ENCODE data around the gene SARNP.

DNA sequence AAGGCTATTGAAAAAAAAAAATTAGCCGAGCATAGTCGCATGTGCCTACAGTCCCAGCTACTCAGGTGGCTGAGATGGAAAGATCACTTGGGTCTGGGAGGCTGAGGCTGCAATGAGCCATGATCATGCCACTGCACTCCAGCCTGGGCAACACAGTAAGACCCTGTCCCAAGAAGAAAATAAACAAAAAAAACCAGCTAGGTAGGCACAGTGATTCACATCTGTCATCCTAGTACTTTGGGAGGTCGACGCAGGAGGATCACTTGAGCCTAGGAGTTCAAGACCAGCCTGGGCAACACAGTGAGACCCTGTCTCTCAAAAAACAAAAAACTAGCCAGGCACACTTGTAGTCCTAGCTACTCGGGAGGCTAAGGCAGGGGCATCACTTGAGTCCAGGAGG, 8.2 kb downstream of the SARNP start:
- TF ChIP-seq, protein P1, sequence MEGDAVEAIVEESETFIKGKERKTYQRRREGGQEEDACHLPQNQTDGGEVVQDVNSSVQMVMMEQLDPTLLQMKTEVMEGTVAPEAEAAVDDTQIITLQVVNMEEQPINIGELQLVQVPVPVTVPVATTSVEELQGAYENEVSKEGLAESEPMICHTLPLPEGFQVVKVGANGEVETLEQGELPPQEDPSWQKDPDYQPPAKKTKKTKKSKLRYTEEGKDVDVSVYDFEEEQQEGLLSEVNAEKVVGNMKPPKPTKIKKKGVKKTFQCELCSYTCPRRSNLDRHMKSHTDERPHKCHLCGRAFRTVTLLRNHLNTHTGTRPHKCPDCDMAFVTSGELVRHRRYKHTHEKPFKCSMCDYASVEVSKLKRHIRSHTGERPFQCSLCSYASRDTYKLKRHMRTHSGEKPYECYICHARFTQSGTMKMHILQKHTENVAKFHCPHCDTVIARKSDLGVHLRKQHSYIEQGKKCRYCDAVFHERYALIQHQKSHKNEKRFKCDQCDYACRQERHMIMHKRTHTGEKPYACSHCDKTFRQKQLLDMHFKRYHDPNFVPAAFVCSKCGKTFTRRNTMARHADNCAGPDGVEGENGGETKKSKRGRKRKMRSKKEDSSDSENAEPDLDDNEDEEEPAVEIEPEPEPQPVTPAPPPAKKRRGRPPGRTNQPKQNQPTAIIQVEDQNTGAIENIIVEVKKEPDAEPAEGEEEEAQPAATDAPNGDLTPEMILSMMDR (IDR thresholded peaks at IDR 0.05; ENCODE audit: low read depth, low read length) = no peak
- TF ChIP-seq EZH2phosphoT487 (IDR thresholded peaks at IDR 0.05; ENCODE audit: low read depth) = no peak
